HEK293 (cell line): ENCODE measurements around the gene HID1.

Experiments
- CTCF ChIA-PET: fragments of 350-600 bp; formaldehyde crosslinking; extraction: SDS; loops from one replicate; lab custom pipeline; 2021; ENCODE audit warnings: antibody characterized with exemption; lab: Yijun Ruan, JAX
- POLR2A ChIA-PET: fragments of 300-600 bp; formaldehyde crosslinking; extraction: SDS; loops from one replicate; lab custom pipeline; 2020; ENCODE audit warnings: antibody characterized with exemption, inconsistent platforms; lab: Yijun Ruan, JAX
- H3K27ac ChIP-seq: fragments of 200-500 bp; sonication (Bioruptor generic); 2 replicates; pipeline ENCODE4 v1.5.1; 2014; ENCODE audit warnings: low read depth, low read length, control low read depth, inconsistent platforms; ENCODE audit errors: extremely low read depth
- H3K36me3 ChIP-seq, 2 experiments: fragments of 200-500 bp in 1 of 2; sonication (Bioruptor generic) in 1 of 2; 1 replicate in 1 of 2; 2 replicates in 1 of 2; pipeline ENCODE4 v1.5.1; 2014 to 2017; ENCODE audit warnings: inconsistent platforms in 2 of 2, low read length in 2 of 2; ENCODE audit not compliant: control insufficient read depth in 2 of 2, insufficient read depth in 1 of 2
- H3K4me1 ChIP-seq: fragments of 200-500 bp; sonication (Bioruptor generic); 2 replicates; pipeline ENCODE4 v1.5.1; 2014; ENCODE audit warnings: mild to moderate bottlenecking, low read length, inconsistent platforms; ENCODE audit not compliant: control insufficient read depth, insufficient read depth
- H3K4me3 ChIP-seq: 2 replicates; pipeline ENCODE4 v1.5.1; 2011; ENCODE audit warnings: low read depth, mild to moderate bottlenecking, control low read depth, low read length, moderate library complexity
- H3K9me3 ChIP-seq: fragments of 200-500 bp; sonication (Bioruptor generic); 2 replicates; pipeline ENCODE4 v1.5.1; 2014; ENCODE audit warnings: low read depth, low read length, inconsistent platforms; ENCODE audit not compliant: control insufficient read depth, insufficient read depth
- GLIS2 ChIP-seq: fragments of 450-650 bp; formaldehyde crosslinking; IDR thresholded peaks from 2 replicates; pipeline ENCODE4 v1.5.1; 2016; ENCODE audit warnings: missing biosample characterization, missing genetic modification characterization
- KLF16 ChIP-seq: fragments of 450-650 bp; formaldehyde crosslinking; IDR thresholded peaks from 2 replicates; pipeline ENCODE4 v1.5.1; 2017; ENCODE audit warnings: missing biosample characterization, missing genetic modification characterization
- PBX3 ChIP-seq: sonication (generic); formaldehyde crosslinking; IDR thresholded peaks from 2 replicates; pipeline ENCODE4 v1.8.1; 2022; ENCODE audit warnings: mild to moderate bottlenecking, moderate library complexity, missing genetic modification reagents
- REST ChIP-seq: fragments of 450-650 bp; formaldehyde crosslinking; IDR thresholded peaks from 2 replicates; pipeline ENCODE4 v1.5.1; 2016; ENCODE audit warnings: missing biosample characterization, missing genetic modification characterization
- ZNF169 ChIP-seq: fragments of 450-650 bp; formaldehyde crosslinking; IDR thresholded peaks from 2 replicates; pipeline ENCODE4 v1.5.1; 2016; ENCODE audit warnings: missing biosample characterization, missing genetic modification characterization
- ZNF280C ChIP-seq: fragments of 450-650 bp; formaldehyde crosslinking; IDR thresholded peaks from 2 replicates; pipeline ENCODE4 v1.5.1; 2016; ENCODE audit warnings: missing biosample characterization, missing genetic modification characterization
- ZNF341 ChIP-seq: fragments of 450-650 bp; formaldehyde crosslinking; IDR thresholded peaks from 2 replicates; pipeline ENCODE4; 2016; ENCODE audit warnings: low read depth, missing biosample characterization, missing genetic modification characterization
- ZNF416 ChIP-seq: fragments of 450-650 bp; formaldehyde crosslinking; IDR thresholded peaks from 2 replicates; pipeline ENCODE4 v1.5.1; 2016; ENCODE audit warnings: missing biosample characterization, missing genetic modification characterization
- ZNF558 ChIP-seq: fragments of 450-650 bp; formaldehyde crosslinking; IDR thresholded peaks from 2 replicates; pipeline ENCODE4 v1.5.1; 2016; ENCODE audit warnings: missing biosample characterization, missing genetic modification characterization
- ZNF621 ChIP-seq: fragments of 450-650 bp; formaldehyde crosslinking; IDR thresholded peaks from 2 replicates; pipeline ENCODE4 v1.5.1; 2017; ENCODE audit warnings: missing biosample characterization, missing genetic modification characterization
- ZNF654 ChIP-seq: fragments of 450-650 bp; formaldehyde crosslinking; IDR thresholded peaks from 2 replicates; pipeline ENCODE4 v1.5.1; 2016; ENCODE audit warnings: low read depth, missing biosample characterization, missing genetic modification characterization
- ZNF670 ChIP-seq: fragments of 450-650 bp; formaldehyde crosslinking; IDR thresholded peaks from 2 replicates; pipeline ENCODE4 v1.5.1; 2016; ENCODE audit warnings: missing biosample characterization, missing genetic modification characterization, low read depth
- ZNF677 ChIP-seq: fragments of 450-650 bp; IDR thresholded peaks from 2 replicates; pipeline ENCODE4 v1.5.0; 2018; ENCODE audit warnings: missing biosample characterization, mild to moderate bottlenecking, missing genetic modification characterization, moderate library complexity
- ZNF777 ChIP-seq: fragments of 450-650 bp; formaldehyde crosslinking; IDR thresholded peaks from 2 replicates; pipeline ENCODE4 v1.5.1; 2017; ENCODE audit warnings: missing biosample characterization, missing genetic modification characterization, borderline replicate concordance
- ZSCAN23 ChIP-seq: fragments of 450-650 bp; formaldehyde crosslinking; IDR thresholded peaks from 2 replicates; pipeline ENCODE4 v1.5.1; 2016; ENCODE audit warnings: missing biosample characterization, missing genetic modification characterization

The HID1 gene

GRCh38 chr17:74935585-74936469, 36.7 kb downstream of the HID1 start, which contains the start of gene OTOP3 (continued):
- TF ChIP-seq GLIS2 (tag by site-specific recombination) (no peak), ZNF416 (tag by site-specific recombination) (no peak), REST (tag by site-specific recombination) (no peak), ZNF654 (tag by site-specific recombination) (no peak)

GRCh38 chr17:74935048-74935447, 37.5 kb downstream of the HID1 start:
- no peaks in the 10 kb centered on the region for H3K4me1 ChIP-seq
- CTCF ChIA-PET: interaction anchor here (0.8 kb wide), 1 partner anchor 22 kb away, joined by 6 read pairs; no protein-coding TSS in a partner anchor
- no peaks in the 10 kb centered on the region for H3K36me3 ChIP-seq
- no peaks in the 10 kb centered on the region for H3K9me3 ChIP-seq
- no peak overlapping the region for H3K27ac ChIP-seq
- H3K4me3 ChIP-seq: no peak overlapping the region
- POLR2A ChIA-PET: no interaction called here
- TF ChIP-seq ZNF558 (tag by site-specific recombination) (no peak), ZNF341 (tag by site-specific recombination) (peak; percentile 47; the same call in 1 of the 2 replicates)
- TF ChIP-seq, all 188 proteins: peak for 1

- no peaks in the 10 kb centered on the region for H3K9me3 ChIP-seq
- no peaks in the 10 kb centered on the region for H3K36me3 ChIP-seq
- no peaks in the 10 kb centered on the region for H3K4me1 ChIP-seq
- no peak overlapping the region for H3K27ac ChIP-seq
- H3K4me3 ChIP-seq: no peak overlapping the region
- CTCF ChIA-PET: interaction anchor here (4.2 kb wide), 1 partner anchor 27 kb away, joined by 25 read pairs; no protein-coding TSS in a partner anchor
- TF ChIP-seq KLF16 (tag by site-specific recombination): no peak
- no peak for TF ChIP-seq ZNF777
- no peak for TF ChIP-seq ZNF677 (tag by site-specific recombination)
- TF ChIP-seq ZNF169 (tag by site-specific recombination): no peak
- TF ChIP-seq ZNF280C: no peak
- no peak for TF ChIP-seq ZSCAN23 (tag by site-specific recombination)
- no peak for TF ChIP-seq ZNF621 (tag by site-specific recombination)
- TF ChIP-seq ZNF670: no peak
- no peak for TF ChIP-seq PBX3 (CRISPR knock-in tag)
- POLR2A ChIA-PET: no interaction called here
Observed at GRCh38 chr17:74930535-74931036, 42.0 kb downstream of the HID1 start.
